GM23248 (cell line): Measurements from ENCODE around the gene FARP2.

Experiments
- EZH2 ChIP-seq: fragments of 200-600 bp; sonication (generic); IDR thresholded peaks from 2 replicates; pipeline ENCODE4 v1.6.1; 2018; ENCODE audit warnings: antibody characterized with exemption, mild to moderate bottlenecking; ENCODE audit not compliant: insufficient read depth, poor library complexity, severe bottlenecking
- EZH2phosphoT487 ChIP-seq: fragments of 200-600 bp; sonication (generic); IDR thresholded peaks from 2 replicates; pipeline ENCODE4 v1.6.1; 2018; ENCODE audit warnings: antibody characterized with exemption, moderate library complexity, mild to moderate bottlenecking, low read depth; ENCODE audit not compliant: insufficient read depth

DNA sequence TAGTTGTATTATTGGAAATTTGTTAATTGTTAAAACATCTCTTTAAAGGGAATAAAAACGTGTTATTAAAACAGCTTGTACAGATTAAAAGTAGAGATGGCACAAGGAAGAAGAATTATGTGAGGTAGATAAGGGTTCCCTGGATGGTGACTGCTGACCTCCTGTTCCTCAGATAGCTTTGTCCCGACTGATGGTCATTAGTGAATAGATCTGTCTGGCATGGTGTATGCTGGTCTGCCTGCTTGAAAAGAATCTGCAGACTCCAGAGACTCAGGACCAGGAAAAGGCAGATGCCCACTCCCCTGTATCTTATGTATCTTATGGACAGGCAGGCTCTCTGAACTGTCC is 5.6 kb upstream of the FARP2 start:
- TF ChIP-seq EZH2 (no peak), EZH2phosphoT487 (no peak)
